SKM-1 treated with dmso at 0.1 percent for 144 hours (cell line): ENCODE measurements around the gene RSPRY1.

Experiments
- DNase-seq: peaks from one replicate; lab custom pipeline; 2025; ENCODE audit not compliant: unreplicated experiment; lab: John Stamatoyannopoulos, UW

Gene RSPRY1

GRCh38 chr16:57289391-57290257 lies 103.5 kb downstream of the RSPRY1 start:
- no peak for DNase-seq
